IMR-90 (cell line): ENCODE data around the gene PCYT2. TPM values are rescaled to one million over a fixed set of nuclear protein-coding genes. Genes with fewer than 3 reads are reported as not detected.

ENCODE experiments used
- ATAC-seq: fragments of 200-7000 bp; cut with Tn5 transposase; 2 replicates; pipeline ENCODE4 v1.9.1; 2020; ENCODE audit warnings: low read depth, mild to moderate bottlenecking, moderate library complexity
- BruUV-seq: library from RNA; stranded (reverse); fragments of 400-500 nt; replicated peaks from 2 replicates; lab custom pipeline; 2021; lab: Mats Ljungman, UMichigan
- CTCF ChIA-PET: fragments of 300-600 bp; formaldehyde crosslinking; extraction: SDS; loops from one replicate; lab custom pipeline; 2021; ENCODE audit warnings: antibody characterized with exemption; lab: Yijun Ruan, JAX
- POLR2A ChIA-PET: fragments of 300-600 bp; sonication (Branson Sonifier 250); formaldehyde crosslinking; loops from one replicate; lab custom pipeline; 2022; ENCODE audit warnings: antibody characterized with exemption; ENCODE audit not compliant: unreplicated experiment; lab: Charles Lee
- DNase-seq: peaks from one replicate; pipeline ENCODE4 v3.0.0; 2013
- H2AFZ ChIP-seq: replicated peaks from 2 replicates; pipeline ENCODE3; 2013; ENCODE audit warnings: low read length, mild to moderate bottlenecking; ENCODE audit not compliant: poor library complexity
- H2AK5ac ChIP-seq: 2 replicates; pipeline ENCODE4 v1.6.1; 2013; ENCODE audit warnings: low read depth, low read length, inconsistent platforms
- H2AK9ac ChIP-seq: replicated peaks from 2 replicates; pipeline ENCODE3; 2013; ENCODE audit warnings: mild to moderate bottlenecking, low read depth, low read length, moderate library complexity; ENCODE audit not compliant: poor library complexity
- H2BK120ac ChIP-seq: 2 replicates; pipeline ENCODE4 v1.6.1; 2013; ENCODE audit warnings: low read depth, low read length, inconsistent platforms
- H2BK15ac ChIP-seq: 3 replicates; pipeline ENCODE4 v1.6.1; 2013; ENCODE audit warnings: low read depth, low read length, inconsistent platforms
- H2BK20ac ChIP-seq: 2 replicates; pipeline ENCODE4 v1.6.1; 2013; ENCODE audit warnings: low read depth, mild to moderate bottlenecking, inconsistent platforms, low read length, moderate library complexity
- H2BK5ac ChIP-seq: 2 replicates; pipeline ENCODE4 v1.6.1; 2013; ENCODE audit warnings: mild to moderate bottlenecking, low read depth, low read length, inconsistent platforms; ENCODE audit not compliant: poor library complexity, severe bottlenecking
- H3K14ac ChIP-seq: replicated peaks from 2 replicates; pipeline ENCODE4 v1.6.1; 2013; ENCODE audit warnings: low read depth, low read length, inconsistent platforms
- H3K18ac ChIP-seq: 2 replicates; pipeline ENCODE4 v1.6.1; 2013; ENCODE audit warnings: low read depth, low read length, control low read depth
- H3K23ac ChIP-seq: 2 replicates; pipeline ENCODE4 v1.6.1; 2013; ENCODE audit warnings: low read depth, low read length, inconsistent platforms
- H3K27ac ChIP-seq: 2 replicates; pipeline ENCODE4 v1.5.1; 2013; ENCODE audit warnings: mild to moderate bottlenecking, control low read depth, low read length; ENCODE audit not compliant: insufficient read depth
- H3K27me3 ChIP-seq: 2 replicates; pipeline ENCODE4 v1.6.1; 2013; ENCODE audit warnings: low read length; ENCODE audit not compliant: control insufficient read depth, insufficient read depth
- H3K36me3 ChIP-seq: 2 replicates; pipeline ENCODE4 v1.6.1; 2013; ENCODE audit warnings: low read length, mixed read lengths; ENCODE audit not compliant: control insufficient read depth, insufficient read depth
- H3K4ac ChIP-seq: 2 replicates; pipeline ENCODE4 v1.6.1; 2013; ENCODE audit warnings: low read depth, low read length, inconsistent platforms
- H3K4me1 ChIP-seq: 2 replicates; pipeline ENCODE4 v1.6.1; 2013; ENCODE audit warnings: low read length, mixed read lengths; ENCODE audit not compliant: control insufficient read depth, insufficient read depth
- H3K4me2 ChIP-seq: 2 replicates; pipeline ENCODE4 v1.6.1; 2013; ENCODE audit warnings: low read depth, mild to moderate bottlenecking, control low read depth, low read length, moderate library complexity
- H3K4me3 ChIP-seq: 2 replicates; pipeline ENCODE4 v1.5.1; 2013; ENCODE audit warnings: low read depth, mild to moderate bottlenecking, control low read depth, low read length, moderate library complexity; ENCODE audit not compliant: insufficient read depth
- H3K56ac ChIP-seq: 2 replicates; pipeline ENCODE4 v1.6.1; 2013; ENCODE audit warnings: low read length, inconsistent platforms; ENCODE audit not compliant: insufficient read depth; ENCODE audit errors: extremely low read depth
- H3K79me1 ChIP-seq, 2 experiments: 2 replicates each; pipeline ENCODE4 v1.6.1; 2013; ENCODE audit warnings: low read length in 2 of 2, inconsistent platforms in 1 of 2, low read depth in 1 of 2
- H3K9ac ChIP-seq: 2 replicates; pipeline ENCODE4 v1.6.1; 2013; ENCODE audit warnings: low read depth, low read length, control low read depth
- H3K9me1 ChIP-seq: 2 replicates; pipeline ENCODE4 v1.6.1; 2013; ENCODE audit warnings: low read length, inconsistent platforms; ENCODE audit not compliant: insufficient read depth
- H3K9me3 ChIP-seq: 2 replicates; pipeline ENCODE4 v1.6.1; 2013; ENCODE audit warnings: low read length; ENCODE audit not compliant: control insufficient read depth, insufficient read depth
- H4K20me1 ChIP-seq: 2 replicates; pipeline ENCODE4 v1.6.1; 2013; ENCODE audit warnings: low read length, inconsistent platforms; ENCODE audit not compliant: insufficient read depth
- H4K5ac ChIP-seq: 2 replicates; pipeline ENCODE4 v1.6.1; 2013; ENCODE audit warnings: mild to moderate bottlenecking, low read depth, low read length, control low read depth
- H4K8ac ChIP-seq, 2 experiments: 2 replicates each; pipeline ENCODE4 v1.6.1; 2013; ENCODE audit warnings: low read depth in 2 of 2, low read length in 2 of 2, control low read depth in 1 of 2, inconsistent platforms in 1 of 2
- H4K91ac ChIP-seq: 2 replicates; pipeline ENCODE4 v1.6.1; 2013; ENCODE audit warnings: low read depth, low read length, inconsistent platforms; ENCODE audit not compliant: insufficient read depth
- BHLHE40 ChIP-seq: fragments of 150-350 bp; IDR thresholded peaks from 2 replicates; pipeline ENCODE4 v1.6.1; 2016; ENCODE audit warnings: mild to moderate bottlenecking, low read depth, low read length
- CEBPB ChIP-seq: IDR thresholded peaks from 2 replicates; pipeline ENCODE4 v1.6.1; 2012; ENCODE audit warnings: low read depth, low read length, improper control_type of control experiment
- CTCF ChIP-seq: conservative IDR thresholded peaks from 2 replicates; pipeline ENCODE4 v1.5.1; 2012; ENCODE audit warnings: mild to moderate bottlenecking, low read depth, low read length, improper control_type of control experiment
- MAZ ChIP-seq: IDR thresholded peaks from 2 replicates; pipeline ENCODE4 v1.6.1; 2012; ENCODE audit warnings: low read depth, mild to moderate bottlenecking, low read length, improper control_type of control experiment, moderate library complexity, borderline replicate concordance
- MXI1 ChIP-seq: IDR thresholded peaks from 2 replicates; pipeline ENCODE4 v1.6.1; 2012; ENCODE audit warnings: low read depth, mild to moderate bottlenecking, low read length, moderate library complexity, borderline replicate concordance
- NFE2L2 ChIP-seq: fragments of 150-350 bp; IDR thresholded peaks from 2 replicates; pipeline ENCODE4 v1.6.1; 2016; ENCODE audit warnings: low read depth, mild to moderate bottlenecking, low read length
- RAD21 ChIP-seq: IDR thresholded peaks from 2 replicates; pipeline ENCODE4 v1.6.1; 2012; ENCODE audit warnings: low read length, improper control_type of control experiment
- RFX5 ChIP-seq: IDR thresholded peaks from 2 replicates; pipeline ENCODE4 v1.8.0; 2012; ENCODE audit warnings: low read depth, mild to moderate bottlenecking, low read length, moderate library complexity
- SMC3 ChIP-seq: fragments of 150-350 bp; IDR thresholded peaks from 2 replicates; pipeline ENCODE4 v1.6.1; 2016; ENCODE audit warnings: low read depth, mild to moderate bottlenecking, antibody characterized with exemption, low read length, moderate library complexity
- WGBS, 2 experiments: methylation state at CpG; one replicate each; pipeline versions ENCODE4 v1.1.5 to v1.1.7; 2013; ENCODE audit warnings: missing lambda C conversion rate in 2 of 2; ENCODE audit not compliant: insufficient read length in 1 of 2; ENCODE audit errors: extremely low coverage in 2 of 2; 5-methylcytosine and 5-hydroxymethylcytosine counted together
- dilution Hi-C: fragments of 300-500 bp; cut with HindIII; formaldehyde crosslinking; loops from one replicate; pipeline ENCODE4 v1.14.3; 2018; ENCODE audit warnings: low sequenced_read_pairs; ENCODE audit not compliant: unreplicated experiment
- in situ Hi-C: fragments of 300-500 bp; cut with MboI; formaldehyde crosslinking; loops from 3 replicates; pipeline ENCODE4 v1.14.3; 2019; ENCODE audit warnings: low sequenced_read_pairs, inconsistent platforms, mixed read lengths
- intact Hi-C: fragments of 100-400 bp; cut with micrococcal nuclease; formaldehyde crosslinking; loops from 2 replicates; pipeline ENCODE4 v1.10.0; 2022
- polyA plus RNA-seq, 3 experiments: library from polyadenylated mRNA; depleted of rRNA; stranded (reverse); fragments of >200 nt; gene quantifications; 2 replicates each; pipeline ENCODE4 v1.2.3, GENCODE V29; 2012; ENCODE audit warnings: low replicate concordance in 1 of 3
- total RNA-seq: library from RNA; depleted of rRNA; stranded (reverse); fragments of >200 nt; gene quantifications from 2 replicates; pipeline ENCODE4 v1.2.3, GENCODE V29; 2012
- TF ChIP-seq, protein P1 (sequence below): fragments of 150-350 bp; IDR thresholded peaks from 2 replicates; pipeline ENCODE4 v1.6.1; 2017; ENCODE audit warnings: mild to moderate bottlenecking, antibody characterized with exemption, low read length, low read depth

The PCYT2 gene
- total and polyA plus RNA-seq, 2 of the 4 experiments (the other 2 are of a cell fraction), result 37.3 to 38.5 TPM

DNA sequence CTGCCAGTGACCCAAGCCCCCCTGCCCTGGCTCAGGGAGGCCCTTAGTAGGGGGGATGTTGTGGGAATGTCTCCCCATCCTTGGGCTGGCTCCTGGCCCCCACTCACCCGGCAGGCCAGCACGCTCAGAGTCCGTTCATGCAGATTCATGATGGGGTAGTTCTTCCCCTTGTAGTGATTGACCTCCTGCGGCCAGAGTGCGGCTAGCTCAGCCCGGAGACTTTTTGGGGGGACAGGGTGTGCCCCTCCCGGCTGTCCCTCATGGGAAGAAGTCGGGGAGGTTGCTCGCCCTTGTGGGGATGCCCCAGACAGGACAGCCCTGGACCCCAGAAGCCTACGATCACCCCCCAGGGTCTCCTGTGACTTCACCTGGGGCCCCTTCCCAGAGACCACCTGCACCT is 5.2 kb downstream of the PCYT2 start:
- Histone ChIP-seq H3K23ac (no peak overlapping the region), H3K9me3 (no peaks in the 10 kb centered on the region), H3K36me3 (peaks cover 14% of the 10 kb centered on the region; the same call in 1 of the 2 replicates), H3K4ac (no peak overlapping the region), H3K14ac (no peak overlapping the region), H3K4me3 (no peak overlapping the region), H3K4me1 (peaks cover 6% of the 10 kb centered on the region), H4K8ac (no peak overlapping the region), H3K9me1 (0 out of 2 replicates have a peak, but pooled peaks cover 7% of the 10 kb centered on the region), H3K9ac (no peak overlapping the region), H3K27me3 (no peaks in the 10 kb centered on the region), H3K27ac (no peak overlapping the region), H4K5ac (no peak overlapping the region), H2AFZ (peak overlapping the region; percentile 40), H2BK15ac (no peak overlapping the region), H3K79me1 (peaks cover 0 to 19% of the 10 kb centered on the region in 2 experiments; a peak in 2 of 4 replicates), H2AK9ac (no peak overlapping the region), H3K56ac (no peak overlapping the region), H4K20me1 (peaks cover 11% of the 10 kb centered on the region), H3K4me2 (no peak overlapping the region), H2BK20ac (no peak overlapping the region), H3K18ac (no peak overlapping the region), H2BK120ac (no peak overlapping the region), H2AK5ac (no peak overlapping the region), H2BK5ac (no peak overlapping the region), H4K91ac (no peak overlapping the region)
- BruUV-seq, result no TSS peak
- WGBS, 2 experiments, result 98% methylated on average over 5 of the region's 10 CpGs; no CpG with 5 or more reads in 1 of the 2 experiments
- intact Hi-C loops, result no loop called here
- DNase-seq, result no peak
- in situ Hi-C loops, result no loop called here
- no peak for TF ChIP-seq BHLHE40
- TF ChIP-seq NFE2L2, result no peak
- TF ChIP-seq CEBPB, result no peak
- TF ChIP-seq CTCF, result no peak
- TF ChIP-seq SMC3, result no peak
- no peak for TF ChIP-seq RFX5
- no peak for TF ChIP-seq MAZ
- no peak for TF ChIP-seq MXI1
- TF ChIP-seq, protein P1, sequence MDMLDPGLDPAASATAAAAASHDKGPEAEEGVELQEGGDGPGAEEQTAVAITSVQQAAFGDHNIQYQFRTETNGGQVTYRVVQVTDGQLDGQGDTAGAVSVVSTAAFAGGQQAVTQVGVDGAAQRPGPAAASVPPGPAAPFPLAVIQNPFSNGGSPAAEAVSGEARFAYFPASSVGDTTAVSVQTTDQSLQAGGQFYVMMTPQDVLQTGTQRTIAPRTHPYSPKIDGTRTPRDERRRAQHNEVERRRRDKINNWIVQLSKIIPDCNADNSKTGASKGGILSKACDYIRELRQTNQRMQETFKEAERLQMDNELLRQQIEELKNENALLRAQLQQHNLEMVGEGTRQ, result no peak
- TF ChIP-seq RAD21, result no peak
- dilution Hi-C loops, result no loop called here
- no peak for ATAC-seq
- ChIA-PET POLR2A (no interaction called here), CTCF (no interaction called here)
